ENCODE measurements around the gene ZNF326.
"Not testable (repeated sequence)": the region's sequence is repeated elsewhere in the genome, so short reads cannot be mapped to it uniquely, and the experiment has no call there.

The ZNF326 gene

GRCh38 chr1:89974256-89974655 is 20.7 kb upstream of the ZNF326 start:
- no peak for DNase-seq (ENCODE audit: low read depth, low spot score)
- no peak overlapping the region for H3K4me3 ChIP-seq (ENCODE audit: low read depth, low read length)
- ChIA-PET CTCF (interaction anchor here (0.9 to 5.9 kb wide), 2 partner anchors 13 to 21 kb away, joined by 4 to 50 read pairs; no protein-coding TSS in a partner anchor), POLR2A (no interaction called here)
- no peak for TF ChIP-seq CTCF (IDR thresholded peaks at IDR 0.05; ENCODE audit: insufficient read depth, low read length, missing control alignments)

- no peak for DNase-seq (ENCODE audit: low read depth, low spot score)
- TF ChIP-seq CTCF (IDR thresholded peaks at IDR 0.05; ENCODE audit: insufficient read depth, low read length, missing control alignments), result no peak
- CTCF ChIA-PET, result interaction anchor here (1.3 to 5.9 kb wide), 4 partner anchors 13 to 212 kb away, joined by 5 to 50 read pairs (median 7); no protein-coding TSS in a partner anchor
- POLR2A ChIA-PET, result interaction anchor here (0.7 to 1.2 kb wide), 2 partner anchors 23 to 132 kb away, joined by 4 read pairs; no protein-coding TSS in a partner anchor
- no peak overlapping the region for H3K4me3 ChIP-seq (ENCODE audit: low read depth, low read length)
Observed at GRCh38 chr1:89974696-89975470, 20.0 kb upstream of the ZNF326 start.

- no peak for TF ChIP-seq CTCF (IDR thresholded peaks at IDR 0.05; ENCODE audit: insufficient read depth, low read length, missing control alignments)
- DNase-seq (ENCODE audit: low read depth, low spot score), result no peak
- no peak overlapping the region for H3K4me3 ChIP-seq (ENCODE audit: low read depth, low read length)
- ChIA-PET CTCF (interaction anchor here (1.3 to 5.9 kb wide), 4 partner anchors 12 to 212 kb away, joined by 5 to 50 read pairs (median 7); no protein-coding TSS in a partner anchor), POLR2A (interaction anchor here (0.7 to 1.2 kb wide), 2 partner anchors 23 to 133 kb away, joined by 4 read pairs; no protein-coding TSS in a partner anchor)
Observed at GRCh38 chr1:89975540-89976125, 19.3 kb upstream of the ZNF326 start.

GRCh38 chr1:89978755-89979154 is 16.2 kb upstream of the ZNF326 start:
- ChIA-PET CTCF (interaction anchor here (0.9 to 5.9 kb wide), 8 partner anchors 9 to 177 kb away, joined by 3 to 50 read pairs (median 4); no protein-coding TSS in a partner anchor), POLR2A (no interaction called here)
- TF ChIP-seq CTCF (IDR thresholded peaks at IDR 0.05; ENCODE audit: insufficient read depth, low read length, missing control alignments), result no peak
- H3K4me3 ChIP-seq (ENCODE audit: low read depth, low read length), result no peak overlapping the region
- DNase-seq (ENCODE audit: low read depth, low spot score), result no peak

GRCh38 chr1:89980605-89981004 is 14.3 kb upstream of the ZNF326 start:
- no peak for TF ChIP-seq CTCF (IDR thresholded peaks at IDR 0.05; ENCODE audit: insufficient read depth, low read length, missing control alignments)
- ChIA-PET POLR2A (no interaction called here), CTCF (interaction anchor here (1.0 kb wide), 1 partner anchor 192 kb away, joined by 3 read pairs; no protein-coding TSS in a partner anchor)
- H3K4me3 ChIP-seq (ENCODE audit: low read depth, low read length), result no peak overlapping the region
- no peak for DNase-seq (ENCODE audit: low read depth, low spot score)

GRCh38 chr1:89982846-89983245 is 12.1 kb upstream of the ZNF326 start:
- DNase-seq (ENCODE audit: low read depth, low spot score); POLR2A ChIA-PET; H3K4me3 ChIP-seq (ENCODE audit: low read depth, low read length): not testable (repeated sequence)
- CTCF ChIA-PET, result interaction anchor here (1.0 to 11.6 kb wide), 2 partner anchors 178 to 200 kb away, joined by 3 to 168 read pairs; no protein-coding TSS in a partner anchor

GRCh38 chr1:89984564-89985116 is 10.3 kb upstream of the ZNF326 start:
- DNase-seq (ENCODE audit: low read depth, low spot score); POLR2A ChIA-PET; H3K4me3 ChIP-seq (ENCODE audit: low read depth, low read length): not testable (repeated sequence)
- CTCF ChIA-PET, result interaction anchor here (0.9 to 11.6 kb wide), 7 partner anchors 36 to 202 kb away, joined by 3 to 168 read pairs (median 4); no protein-coding TSS in a partner anchor
